HG02642 (cell line): ENCODE data around the gene ZNF319.

Source experiments
- ATAC-seq: cut with Tn5 transposase; IDR thresholded peaks from one replicate; pipeline ENCODE4 v1.9.1; 2021; ENCODE audit warnings: mild to moderate bottlenecking; ENCODE audit not compliant: unreplicated experiment, poor library complexity

The ZNF319 gene

DNA sequence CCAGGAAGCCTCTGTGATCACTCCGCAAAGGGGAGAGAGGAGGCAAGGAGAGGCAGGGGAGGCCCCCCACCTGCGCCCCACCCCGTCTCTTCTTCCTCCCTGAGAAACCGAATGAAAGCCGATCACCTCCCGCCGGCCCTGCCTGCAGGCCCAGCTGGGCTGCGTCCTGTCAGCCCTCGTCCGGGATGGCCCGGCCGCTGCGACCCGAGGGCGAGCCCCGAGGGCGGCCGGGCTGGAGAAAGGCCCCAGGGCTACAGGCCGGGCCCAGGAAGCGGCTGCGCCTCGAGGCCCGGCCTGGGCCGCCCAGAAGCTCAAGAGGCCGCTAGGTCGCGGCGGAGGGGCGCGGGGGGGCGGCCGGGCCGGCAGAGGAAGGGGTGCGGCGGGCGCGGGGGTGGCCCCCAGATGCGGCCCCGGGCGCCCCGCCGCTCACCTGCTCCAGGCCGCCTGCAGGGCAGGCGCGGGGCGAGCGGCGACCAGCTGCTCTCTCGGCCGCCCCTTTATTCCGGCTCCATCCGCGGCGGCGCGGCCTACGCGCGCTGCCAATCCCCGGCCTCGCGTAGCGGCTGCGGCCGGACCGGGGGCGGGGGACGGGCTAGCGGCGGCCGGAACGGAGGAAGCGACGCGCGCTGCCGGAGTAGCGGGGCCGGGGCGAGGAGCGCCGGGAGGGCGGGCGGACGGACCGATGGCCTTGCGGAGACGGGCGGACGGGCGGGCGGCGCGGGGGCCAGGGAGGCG, at the start of gene ZNF319:
TSS of gene ZNF319 (minus strand) at position 702 of the 735 bp plus-strand sequence. CDS start 2,407 bp downstream, outside the sequence.
- ATAC-seq = peak; percentile 28

DNA sequence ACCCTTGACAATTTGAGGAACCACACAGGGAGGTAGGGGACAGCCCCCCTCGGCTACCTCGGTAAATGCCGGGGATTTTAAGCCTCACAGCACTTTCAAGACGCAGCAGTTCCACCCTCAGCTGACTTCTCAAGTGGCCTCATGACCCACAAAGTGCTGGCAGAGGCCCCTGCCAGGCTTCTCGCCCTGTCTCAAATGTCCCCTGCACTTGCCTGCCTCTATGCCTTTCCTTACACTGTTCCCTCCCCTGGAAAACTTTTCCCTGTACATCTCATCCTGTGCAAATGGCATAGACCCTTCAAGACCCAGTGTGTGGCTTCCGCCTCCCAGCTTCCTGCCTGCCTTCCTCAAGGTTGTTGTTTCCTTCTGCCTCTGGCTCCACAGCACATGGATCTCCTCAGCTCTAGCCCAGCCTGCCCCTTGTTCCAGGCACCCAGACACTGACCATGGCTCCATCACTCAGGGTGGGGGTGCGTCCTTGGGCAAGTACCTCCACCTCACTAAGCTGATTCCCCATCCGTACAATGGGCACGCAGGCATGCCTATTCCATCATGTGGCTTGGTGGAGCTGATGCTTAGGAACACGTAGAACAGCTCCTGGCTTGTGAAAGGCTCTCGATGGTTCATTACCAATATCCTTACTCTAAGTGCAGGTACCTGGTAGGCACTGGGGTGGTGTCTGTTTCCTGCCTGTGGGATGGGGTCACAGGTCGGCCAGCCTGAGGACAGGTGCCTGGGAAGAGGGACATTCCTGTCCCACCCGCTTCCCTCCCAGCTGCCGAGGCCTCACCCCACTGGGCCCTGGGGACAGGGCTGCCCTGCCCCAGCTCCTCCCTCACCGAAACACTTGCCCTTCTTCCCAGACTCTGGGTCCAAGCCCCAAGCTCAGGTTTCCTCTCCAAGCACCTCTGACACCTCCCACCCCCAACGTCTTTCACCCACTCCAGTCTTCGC, 49.0 kb upstream of the ZNF319 start:
- ATAC-seq = no peak

DNA sequence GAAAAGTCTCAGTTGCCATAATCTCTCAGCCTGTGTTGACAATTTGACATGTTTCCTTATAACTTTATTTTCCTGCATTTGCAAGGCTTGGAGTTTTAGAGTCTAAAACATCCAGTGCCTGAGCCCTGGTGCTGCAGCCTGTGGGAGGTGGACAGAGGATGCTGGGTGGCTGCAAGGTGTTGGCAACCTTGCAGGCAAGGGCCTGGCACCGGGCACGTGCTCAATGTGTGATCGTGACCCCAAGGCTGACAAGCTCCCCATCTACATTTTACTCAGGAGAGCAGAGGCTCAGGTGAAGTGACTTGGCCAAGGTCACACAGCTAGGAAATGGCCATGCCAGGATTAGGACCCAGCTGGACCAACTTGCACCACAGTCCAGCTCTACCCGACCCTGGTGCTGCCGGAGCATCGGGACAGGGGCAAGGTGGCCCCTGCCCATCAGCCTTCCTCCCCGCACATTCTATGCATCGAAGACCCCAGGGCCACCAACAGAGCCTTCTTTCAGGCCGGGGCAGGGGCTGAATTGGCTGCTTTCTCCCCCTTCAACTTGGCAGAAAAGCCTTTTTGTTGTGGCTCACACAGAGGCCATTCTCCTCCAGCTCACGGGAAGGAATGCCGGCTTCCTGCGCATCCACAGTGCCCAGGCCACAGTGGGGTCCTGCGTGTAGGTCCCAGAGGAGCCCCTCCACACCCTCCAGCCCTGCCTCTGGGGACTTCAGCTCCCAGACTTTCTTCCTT, 48.2 kb upstream of the ZNF319 start:
- no peak for ATAC-seq

DNA sequence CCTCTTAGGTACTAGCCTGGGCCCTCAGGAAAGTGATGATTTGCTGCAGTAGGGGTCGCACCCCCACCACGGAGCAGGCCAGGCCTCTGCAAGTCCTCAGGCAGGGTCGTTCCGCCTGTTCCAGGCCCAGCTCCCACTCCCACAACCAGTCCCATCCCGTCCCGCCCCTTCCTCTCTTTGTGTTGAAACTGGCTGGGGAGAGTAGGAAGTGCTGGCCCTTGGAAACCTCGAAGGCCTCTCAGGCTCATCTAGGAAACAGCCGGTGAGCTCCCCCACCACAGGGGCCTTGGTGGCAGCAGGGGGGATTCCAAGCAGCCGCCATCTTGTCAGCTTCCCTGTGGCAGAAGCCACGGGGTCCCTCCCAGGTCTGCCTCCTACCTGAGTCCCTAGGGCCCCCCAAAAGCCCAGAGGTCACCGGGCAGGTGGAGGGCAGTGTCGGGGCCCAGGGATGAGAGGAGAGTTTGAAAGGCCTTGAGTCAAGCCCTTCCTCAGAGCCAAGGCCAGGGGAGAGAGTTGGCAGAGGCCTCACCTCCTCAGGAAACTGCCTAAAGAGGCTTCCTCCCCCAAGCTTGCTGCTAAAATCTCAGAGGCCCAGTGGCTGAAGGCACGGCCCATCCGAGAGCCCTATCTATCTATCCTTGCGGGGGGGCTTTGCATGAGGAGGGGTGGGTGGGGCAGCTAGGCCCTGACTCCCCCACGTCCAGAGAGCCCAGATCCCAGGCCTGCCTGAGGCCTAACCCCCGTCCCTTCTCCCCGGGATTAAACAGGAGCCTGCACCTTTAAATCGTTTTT, 47.3 kb upstream of the ZNF319 start:
- no peak for ATAC-seq

DNA sequence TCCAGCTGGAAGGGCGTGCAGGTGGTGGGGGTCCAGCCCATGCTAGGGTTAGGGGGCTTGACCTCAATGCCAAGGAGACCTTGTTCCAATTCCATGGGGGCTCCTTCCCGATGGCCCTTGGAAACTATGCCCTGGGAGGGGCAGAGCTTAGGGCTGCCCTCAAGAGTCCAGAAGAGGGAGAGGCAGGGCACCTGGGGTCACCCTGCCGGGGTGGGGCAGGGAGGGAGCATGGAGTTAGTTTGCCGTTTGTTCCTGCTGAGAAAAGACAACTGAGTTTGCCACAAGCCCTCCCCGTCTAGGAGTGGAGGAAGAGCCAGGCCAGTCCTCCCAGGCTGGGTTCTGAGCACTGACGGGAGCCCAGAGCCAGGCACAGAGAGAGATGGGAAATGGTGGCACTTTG, 46.5 kb upstream of the ZNF319 start:
- no peak for ATAC-seq

DNA sequence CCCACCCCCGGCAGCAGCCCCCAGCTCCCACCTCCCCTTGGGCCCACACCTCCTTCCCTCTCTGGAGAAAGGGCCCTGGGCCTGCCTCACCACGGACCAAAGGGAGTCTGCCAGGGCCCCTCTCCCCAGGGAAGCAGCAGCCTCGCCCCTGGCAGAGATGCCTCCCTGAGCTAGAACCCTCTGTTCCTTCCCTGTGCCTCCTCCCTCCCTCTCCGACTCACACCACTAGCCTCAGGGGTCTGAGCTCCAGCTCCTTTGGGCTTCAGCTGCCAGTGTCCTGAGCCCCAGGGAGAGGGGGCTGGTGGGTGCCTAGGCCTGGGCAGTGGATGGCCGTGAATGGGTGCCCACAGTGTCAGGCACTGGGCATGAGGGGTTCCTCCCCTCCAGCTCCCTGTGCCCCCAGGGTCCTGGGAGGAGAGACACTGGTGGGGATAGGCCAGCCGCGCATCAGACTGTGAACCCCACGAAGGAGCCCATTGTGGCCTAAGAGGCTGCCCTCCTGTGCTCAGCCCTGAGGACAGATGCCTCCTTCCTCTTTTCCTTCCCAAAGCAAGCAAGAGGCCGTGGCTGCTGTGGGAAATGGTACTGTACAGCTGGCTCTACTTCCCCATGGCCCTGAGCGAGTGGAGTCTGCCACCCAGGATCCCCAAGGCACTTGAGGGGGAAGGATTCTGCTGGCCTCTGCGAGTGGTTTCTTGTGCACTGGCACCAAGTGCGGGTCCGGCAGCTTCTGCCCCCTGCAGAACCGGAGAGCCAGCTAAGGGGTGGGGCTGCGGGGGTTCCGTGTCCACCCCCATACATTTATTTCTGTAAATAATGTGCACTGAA, 45.8 kb upstream of the ZNF319 start:
- ATAC-seq = no peak

DNA sequence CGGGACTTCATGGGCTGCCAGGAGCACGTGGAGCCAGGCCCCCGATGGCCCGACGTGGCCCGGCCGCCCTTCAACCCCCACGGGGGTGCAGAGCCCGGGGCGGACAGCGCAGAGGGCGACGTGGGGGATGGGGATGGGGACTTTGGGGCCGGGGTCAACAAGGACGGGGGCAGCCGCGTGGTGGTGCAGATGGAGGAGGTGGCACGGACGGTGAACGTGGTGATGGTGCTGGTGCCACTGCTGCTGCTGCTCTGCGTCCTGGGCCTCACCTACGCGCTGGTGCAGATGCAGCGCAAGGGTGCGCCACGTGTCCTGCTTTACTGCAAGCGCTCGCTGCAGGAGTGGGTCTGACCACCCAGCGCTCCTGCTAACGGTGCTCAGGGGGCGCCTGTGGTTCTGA, 44.6 kb upstream of the ZNF319 start:
- ATAC-seq = no peak

DNA sequence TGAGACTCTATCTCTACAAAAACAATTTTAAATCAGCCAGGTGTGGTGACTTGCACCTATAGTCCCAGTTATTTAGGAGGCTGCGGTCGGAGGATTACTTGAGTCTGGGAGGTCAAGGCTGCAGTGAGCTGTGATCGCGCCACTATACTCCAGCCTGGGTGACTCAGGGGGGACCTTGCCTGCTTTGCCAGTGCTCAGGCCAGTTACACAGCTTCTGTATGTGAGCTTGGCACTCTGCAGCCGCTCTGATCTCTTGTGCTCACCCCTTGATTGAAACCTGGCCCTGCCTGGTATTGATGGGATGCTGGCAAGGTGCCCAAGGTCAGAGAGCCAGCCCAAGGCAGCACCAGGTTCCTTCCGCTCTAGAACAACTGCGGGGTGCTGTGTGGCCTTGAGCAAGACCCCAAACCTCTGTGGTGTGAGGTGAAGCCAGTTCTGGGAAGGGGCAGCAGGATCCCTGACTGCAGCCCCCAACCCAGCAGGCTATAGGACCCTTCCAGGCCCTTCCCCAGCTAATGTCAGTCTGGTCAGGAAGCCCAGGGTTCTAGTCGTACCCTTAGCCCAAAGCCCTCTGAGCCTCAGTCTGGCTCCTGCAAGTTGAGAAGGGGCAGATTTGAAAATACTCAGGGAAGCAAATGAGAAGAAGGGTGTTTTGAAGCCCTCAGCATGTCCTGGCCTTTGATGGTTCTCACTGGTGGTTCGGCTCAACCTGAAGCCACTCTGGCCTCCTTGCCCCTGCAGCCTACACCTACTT, 44.0 kb upstream of the ZNF319 start:
- ATAC-seq = no peak

DNA sequence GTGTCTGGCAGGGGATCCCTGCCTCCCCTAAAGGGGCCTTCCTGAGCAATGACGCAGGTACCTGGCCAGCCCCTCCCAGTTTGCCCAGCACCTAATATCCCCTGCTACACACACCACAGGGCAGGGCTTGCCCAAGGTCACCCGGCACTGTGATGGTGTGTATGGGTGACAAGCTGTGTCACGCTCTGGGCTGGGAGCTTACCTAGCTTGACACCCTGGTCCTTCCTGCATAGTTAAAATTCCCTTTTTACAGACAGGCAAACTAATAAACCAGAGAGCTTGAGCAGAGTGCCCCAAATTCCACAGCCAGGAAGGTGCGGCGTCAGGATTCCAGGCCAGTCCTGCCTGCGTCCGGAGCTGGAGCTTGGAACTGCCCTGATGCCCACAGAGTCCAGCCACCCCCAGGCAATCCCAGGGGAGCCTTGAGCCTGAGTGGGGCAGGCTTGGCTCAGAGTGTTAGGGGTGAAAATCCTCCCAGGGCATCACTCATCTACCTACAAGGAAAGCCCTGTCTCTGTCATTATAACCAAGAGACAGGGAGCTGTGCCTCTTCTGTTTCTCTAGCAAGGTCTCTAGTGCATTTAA, 43.2 kb upstream of the ZNF319 start:
- ATAC-seq = no peak

DNA sequence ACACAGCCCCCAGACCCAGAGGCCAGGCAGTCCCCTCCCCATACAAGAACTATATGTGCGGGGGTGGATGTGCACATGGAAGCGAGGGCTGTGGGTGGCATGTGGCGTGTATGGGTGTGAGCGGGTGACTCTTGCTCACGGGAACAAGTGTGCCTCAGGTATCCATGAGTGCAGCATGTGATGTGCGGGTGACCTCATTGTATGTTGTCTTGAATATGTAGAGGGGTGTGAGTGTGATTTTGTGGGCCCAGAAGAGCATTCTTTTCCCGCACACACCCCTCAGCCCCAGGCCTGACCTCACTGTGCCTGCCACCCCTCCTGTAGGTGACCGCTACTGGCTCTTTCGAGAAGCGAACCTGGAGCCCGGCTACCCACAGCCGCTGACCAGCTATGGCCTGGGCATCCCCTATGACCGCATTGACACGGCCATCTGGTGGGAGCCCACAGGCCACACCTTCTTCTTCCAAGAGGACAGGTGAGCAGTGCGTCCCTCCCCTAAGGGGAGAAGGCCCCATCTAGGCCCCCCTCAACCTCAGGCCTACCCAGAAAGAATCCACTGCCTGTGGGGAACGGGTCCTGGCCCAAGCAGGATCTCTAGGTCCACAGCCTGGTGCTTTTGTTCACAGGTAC, 42.5 kb upstream of the ZNF319 start:
- ATAC-seq = no peak

DNA sequence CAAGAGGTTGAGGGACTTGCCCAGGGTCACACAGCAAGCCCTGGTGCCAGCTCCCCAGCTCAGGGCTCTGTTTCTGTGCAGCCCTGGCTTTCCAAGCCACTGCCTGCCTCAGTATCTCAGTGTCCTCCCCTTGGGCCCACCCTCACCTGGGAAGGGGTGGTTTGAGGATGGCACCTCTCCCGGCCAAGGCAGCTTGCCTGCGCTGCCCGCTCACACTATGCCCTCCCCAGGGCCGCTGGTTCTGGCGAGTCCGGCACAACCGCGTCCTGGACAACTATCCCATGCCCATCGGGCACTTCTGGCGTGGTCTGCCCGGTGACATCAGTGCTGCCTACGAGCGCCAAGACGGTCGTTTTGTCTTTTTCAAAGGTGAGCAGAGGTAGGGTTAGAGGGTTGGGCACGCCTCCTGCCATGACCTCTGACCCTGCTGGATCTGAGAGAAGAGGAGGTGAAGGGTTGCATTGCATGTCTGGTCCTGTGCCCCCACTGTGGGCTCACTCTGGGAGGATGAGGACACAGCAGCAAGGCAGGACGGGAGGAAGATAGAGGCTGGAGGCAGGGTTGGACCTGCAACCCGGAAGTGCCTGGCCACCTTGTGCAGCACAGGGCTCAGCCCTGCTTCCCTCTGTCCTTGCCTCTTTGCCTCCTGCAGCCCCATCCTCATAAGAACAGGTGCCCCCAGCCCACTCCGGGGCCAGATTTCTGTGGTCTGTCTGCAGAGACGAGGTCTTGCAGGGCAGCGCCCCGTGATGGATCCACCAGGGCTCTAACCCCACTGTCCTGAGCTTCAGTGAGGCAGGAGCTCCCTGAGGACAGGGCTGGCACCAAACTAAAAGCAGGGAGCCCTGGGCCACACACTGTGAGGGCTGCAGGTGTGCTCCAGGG, 41.8 kb upstream of the ZNF319 start:
- ATAC-seq = no peak

DNA sequence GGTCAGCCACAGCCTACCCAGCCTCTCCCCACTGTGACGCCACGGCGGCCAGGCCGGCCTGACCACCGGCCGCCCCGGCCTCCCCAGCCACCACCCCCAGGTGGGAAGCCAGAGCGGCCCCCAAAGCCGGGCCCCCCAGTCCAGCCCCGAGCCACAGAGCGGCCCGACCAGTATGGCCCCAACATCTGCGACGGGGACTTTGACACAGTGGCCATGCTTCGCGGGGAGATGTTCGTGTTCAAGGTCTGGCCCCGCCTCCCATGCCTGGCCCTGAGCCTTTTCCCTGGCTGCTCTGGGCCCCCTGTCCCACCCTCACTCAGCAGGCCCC, 41.1 kb upstream of the ZNF319 start:
- no peak for ATAC-seq

DNA sequence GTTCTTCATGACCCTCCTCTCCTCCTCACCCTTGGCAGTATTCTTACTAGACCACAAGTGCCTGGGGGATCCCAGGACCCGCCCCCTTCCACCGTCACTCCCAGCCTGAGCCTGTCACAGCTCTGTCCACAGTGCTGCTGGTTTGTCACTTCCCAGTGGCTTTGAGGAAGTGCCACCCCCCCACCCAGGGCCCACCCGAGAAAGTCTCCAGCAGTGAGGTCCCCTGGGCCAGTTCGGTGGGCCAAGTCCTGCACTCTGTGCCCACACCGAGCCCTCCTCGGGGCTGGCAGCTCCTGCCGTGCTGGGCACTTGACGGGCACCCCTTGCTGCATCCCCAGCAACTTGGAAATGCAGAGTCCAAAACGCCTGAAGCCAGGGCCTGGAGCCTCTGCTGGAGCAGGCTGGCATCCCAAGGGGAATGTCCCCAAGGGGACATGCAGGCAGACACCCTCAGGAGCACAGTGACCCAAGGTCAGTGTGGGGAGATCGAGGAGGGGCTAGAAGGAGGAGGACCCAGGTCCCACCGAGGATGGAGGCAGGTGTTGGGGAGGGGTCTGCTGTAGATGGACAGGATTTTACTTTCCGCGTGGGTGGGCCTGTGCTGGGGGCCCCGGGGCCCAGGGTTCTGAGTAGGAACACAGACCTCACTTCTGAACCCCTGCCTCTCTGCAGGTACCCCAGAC, 40.6 kb upstream of the ZNF319 start:
- ATAC-seq = no peak

DNA sequence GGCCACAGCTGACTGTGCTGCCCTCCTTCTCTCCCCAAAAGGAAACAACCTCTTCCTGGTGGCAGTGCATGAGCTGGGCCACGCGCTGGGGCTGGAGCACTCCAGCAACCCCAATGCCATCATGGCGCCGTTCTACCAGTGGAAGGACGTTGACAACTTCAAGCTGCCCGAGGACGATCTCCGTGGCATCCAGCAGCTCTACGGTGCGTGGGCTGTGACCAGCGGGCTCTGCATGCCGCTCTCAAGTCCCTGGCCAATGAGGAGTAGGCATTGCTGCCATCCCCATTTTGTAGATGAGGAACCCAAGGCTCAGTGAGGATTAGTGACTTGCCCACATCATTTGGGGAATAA, 40.0 kb upstream of the ZNF319 start:
- ATAC-seq = no peak

DNA sequence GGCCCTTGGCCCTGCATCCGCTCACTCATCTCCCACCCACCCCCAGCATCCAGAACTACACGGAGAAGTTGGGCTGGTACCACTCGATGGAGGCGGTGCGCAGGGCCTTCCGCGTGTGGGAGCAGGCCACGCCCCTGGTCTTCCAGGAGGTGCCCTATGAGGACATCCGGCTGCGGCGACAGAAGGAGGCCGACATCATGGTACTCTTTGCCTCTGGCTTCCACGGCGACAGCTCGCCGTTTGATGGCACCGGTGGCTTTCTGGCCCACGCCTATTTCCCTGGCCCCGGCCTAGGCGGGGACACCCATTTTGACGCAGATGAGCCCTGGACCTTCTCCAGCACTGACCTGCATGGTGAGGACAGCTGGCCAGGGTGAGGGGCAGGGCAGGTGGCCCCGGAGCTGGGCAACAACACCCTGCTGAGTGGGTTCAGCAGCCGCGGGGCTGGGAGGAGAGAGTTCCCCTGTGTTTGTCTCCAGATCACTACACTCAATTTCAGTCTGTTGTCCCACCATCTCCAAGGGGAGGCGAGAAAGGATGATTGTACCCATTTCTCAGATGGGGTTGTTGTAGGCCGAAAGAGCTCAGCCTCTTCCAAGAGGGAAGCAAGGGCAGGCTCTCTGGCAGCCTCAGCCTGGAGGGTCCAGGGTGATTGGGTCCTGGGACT, 39.5 kb upstream of the ZNF319 start:
- no peak for ATAC-seq

DNA sequence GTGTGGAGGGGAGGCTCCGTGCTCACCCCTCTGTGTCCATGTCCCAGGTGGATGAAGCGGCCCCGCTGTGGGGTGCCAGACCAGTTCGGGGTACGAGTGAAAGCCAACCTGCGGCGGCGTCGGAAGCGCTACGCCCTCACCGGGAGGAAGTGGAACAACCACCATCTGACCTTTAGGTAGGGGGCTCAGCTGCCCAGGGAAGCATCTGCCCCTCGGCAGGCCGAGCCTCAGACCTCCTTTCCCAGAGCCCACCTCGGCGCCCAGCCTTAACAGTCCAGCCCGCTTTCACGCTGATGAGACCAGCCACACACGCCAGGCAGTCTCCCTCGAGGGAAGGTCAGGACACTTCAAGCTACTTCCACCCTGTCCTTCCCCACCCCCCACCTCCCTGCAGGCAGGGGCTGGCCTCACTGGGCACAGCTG, 37.8 kb upstream of the ZNF319 start:
- ATAC-seq = no peak
